ENCODE results near the gene SLC2A4.

SLC2A4 gene

DNA sequence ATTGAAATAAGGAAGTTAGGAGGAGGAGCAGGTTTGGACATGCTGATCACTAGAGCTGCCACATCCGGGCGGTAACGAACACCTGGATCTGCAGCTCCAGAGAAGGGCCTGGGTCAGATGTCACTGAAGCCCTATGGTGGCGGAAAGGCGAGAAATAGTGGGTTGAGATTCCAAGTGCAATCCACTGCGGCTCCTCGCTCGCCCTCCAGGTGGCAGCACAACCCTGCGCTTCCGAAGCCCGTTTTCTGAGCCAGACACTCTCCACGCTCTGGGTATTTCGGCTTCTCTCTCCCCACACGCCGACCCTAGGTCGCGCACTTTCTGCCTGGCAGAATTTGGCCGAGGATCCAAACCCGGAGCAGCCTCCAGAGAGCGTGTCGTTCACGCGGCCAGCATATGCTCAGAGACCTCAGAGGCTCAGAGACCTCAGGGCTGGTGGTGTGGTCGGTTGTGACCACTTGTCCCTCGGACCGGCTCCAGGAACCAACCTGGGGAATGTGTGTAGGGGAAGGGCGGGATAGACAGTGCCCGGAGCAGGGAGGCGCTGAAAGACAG is 922 bp upstream of the SLC2A4 start:
- DNase-seq = peak; percentile 89

DNA sequence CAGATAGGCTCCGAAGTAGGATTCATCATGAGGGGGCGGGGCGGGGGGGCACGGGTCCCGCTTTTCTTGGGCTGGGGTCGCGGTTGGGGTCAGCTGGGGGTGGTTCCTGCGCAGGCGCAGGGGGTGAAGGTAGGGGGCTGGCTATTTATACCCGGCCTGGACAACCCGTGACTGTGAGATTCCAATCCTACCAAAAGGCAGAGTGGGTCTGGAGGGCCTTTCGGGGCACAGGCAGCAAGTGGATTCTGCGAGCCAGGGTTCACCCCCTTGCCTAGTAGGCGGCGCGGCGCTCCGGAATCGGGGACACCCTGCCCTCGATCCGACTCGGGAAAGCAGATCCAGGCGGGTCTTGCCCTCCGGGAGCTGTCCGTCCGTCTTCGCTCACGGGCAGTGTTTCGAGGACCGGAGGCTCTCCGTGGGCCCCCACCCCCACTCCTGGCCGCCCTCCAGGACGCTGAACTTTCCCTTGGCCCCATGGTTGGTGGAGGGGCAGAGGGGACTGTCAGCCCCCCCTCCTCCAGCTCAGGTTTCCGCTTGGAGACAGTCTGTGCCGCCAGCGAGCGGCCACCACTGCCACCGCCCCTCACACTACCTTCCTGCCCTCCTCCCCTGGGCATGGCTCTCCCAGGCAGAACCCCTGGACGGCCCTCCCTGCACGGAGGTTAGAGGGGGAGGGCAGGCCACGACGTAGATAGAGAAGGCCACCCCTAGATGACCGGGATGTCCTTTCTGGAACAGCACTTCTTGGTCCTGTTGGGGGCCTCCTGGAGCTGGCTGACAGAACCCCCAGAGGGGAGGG is 634 bp downstream of the SLC2A4 start:
- DNase-seq = no peak

DNA sequence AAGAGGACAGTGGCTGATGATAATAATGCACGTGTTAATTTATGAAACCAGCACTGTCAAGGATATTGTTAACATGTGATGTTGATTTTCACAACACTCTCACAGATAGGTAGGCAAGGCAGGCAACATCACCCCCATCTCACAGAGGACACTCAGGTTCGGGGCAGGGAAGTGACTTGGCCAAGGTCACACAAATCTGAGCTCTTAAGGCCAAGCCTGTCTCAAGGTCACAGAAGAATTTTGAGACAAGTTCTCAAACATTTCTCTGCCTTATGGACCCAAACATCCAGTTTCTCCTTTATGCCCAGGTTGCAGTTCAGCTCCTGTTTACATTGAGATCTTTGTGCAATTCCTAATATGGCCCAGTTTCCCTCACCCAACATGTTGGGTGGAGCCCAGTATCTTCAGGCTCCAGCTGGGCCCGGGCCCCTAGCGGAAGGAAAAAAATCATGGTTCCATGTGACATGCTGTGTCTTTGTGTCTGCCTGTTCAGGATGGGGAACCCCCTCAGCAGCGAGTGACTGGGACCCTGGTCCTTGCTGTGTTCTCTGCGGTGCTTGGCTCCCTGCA is 1.3 kb downstream of the SLC2A4 start:
- DNase-seq = no peak

DNA sequence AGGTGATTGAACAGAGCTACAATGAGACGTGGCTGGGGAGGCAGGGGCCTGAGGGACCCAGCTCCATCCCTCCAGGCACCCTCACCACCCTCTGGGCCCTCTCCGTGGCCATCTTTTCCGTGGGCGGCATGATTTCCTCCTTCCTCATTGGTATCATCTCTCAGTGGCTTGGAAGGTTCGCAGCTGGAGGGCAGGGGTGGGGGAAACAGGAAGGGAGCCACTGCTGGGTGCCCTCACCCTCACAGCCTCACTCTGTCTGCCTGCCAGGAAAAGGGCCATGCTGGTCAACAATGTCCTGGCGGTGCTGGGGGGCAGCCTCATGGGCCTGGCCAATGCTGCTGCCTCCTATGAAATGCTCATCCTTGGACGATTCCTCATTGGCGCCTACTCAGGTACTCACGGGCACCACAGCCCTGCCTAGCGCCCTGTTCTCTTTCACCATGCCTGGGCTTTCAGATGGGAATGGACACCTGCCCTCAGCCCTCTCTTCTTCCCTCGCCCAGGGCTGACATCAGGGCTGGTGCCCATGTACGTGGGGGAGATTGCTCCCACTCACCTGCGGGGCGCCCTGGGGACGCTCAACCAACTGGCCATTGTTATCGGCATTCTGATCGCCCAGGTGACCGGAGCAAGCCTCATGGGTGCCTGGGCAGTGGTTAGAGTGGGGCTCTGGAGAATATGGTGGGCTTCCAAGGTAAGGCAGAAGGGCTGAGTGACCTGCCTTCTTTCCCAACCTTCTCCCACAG is 2.1 kb downstream of the SLC2A4 start:
- no peak for DNase-seq

DNA sequence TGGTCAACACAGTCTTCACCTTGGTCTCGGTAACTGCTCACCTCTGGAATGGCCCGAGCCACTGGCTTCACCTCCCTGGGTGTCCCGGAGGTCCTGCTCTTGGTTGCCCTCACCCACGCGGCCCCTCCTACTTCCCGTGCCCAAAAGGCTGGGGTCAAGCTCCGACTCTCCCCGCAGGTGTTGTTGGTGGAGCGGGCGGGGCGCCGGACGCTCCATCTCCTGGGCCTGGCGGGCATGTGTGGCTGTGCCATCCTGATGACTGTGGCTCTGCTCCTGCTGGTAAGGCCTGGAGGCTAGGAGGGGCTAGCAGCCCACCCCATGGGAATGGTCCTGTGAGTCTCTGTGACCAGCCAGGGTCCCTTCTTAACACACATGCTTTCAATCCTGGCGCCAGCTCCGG is 3.4 kb downstream of the SLC2A4 start:
- DNase-seq = no peak

DNA sequence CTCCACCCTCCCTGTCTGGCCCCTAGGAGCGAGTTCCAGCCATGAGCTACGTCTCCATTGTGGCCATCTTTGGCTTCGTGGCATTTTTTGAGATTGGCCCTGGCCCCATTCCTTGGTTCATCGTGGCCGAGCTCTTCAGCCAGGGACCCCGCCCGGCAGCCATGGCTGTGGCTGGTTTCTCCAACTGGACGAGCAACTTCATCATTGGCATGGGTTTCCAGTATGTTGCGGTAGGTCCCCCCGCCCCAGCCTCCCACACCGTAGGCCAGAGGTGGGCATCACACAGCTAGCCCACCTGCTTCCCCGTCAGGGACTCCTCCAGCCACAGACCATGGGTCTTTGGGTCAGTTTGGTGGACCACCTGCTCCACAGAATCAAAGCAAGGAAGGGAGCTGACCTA is 4.2 kb downstream of the SLC2A4 start:
- no peak for DNase-seq

DNA sequence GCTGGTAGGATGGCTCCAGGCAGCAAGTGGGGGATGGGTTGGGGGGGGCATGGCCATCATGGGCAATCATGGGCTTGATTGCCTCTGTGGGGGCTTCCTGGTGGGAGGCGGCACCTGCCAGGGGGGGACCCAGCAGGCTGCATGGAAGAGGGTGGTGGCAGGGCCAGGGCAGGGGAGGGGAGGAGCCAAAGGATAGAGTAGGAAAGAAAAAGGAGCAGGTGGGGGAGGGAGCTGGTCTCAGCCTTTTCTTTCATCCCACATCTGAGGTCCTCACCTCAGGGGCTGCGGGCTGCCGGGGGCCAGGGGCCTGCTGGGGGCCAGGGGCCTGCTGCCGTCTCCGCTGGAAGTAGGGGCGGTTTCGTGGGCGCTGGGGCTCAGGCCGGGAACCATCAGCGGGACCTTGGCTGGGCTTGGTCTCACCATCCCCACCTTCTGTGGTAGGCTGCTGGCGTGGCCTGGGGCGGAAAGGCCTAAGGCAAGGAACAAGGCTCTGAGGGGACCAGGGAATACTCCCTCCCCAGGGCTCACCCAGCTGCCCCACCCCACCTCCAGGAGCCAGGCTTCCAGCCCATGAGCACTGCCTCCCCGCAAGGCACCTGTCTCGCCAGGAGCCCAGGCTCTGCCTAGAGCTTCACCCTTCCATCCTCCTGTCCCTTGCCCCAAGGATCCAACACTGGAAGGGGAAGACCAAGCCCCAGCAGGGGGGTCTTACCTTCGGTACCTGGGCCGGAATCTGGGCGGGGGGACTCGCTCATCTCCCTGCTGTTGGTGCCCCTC is 7.9 kb downstream of the SLC2A4 start:
- no peak for DNase-seq

DNA sequence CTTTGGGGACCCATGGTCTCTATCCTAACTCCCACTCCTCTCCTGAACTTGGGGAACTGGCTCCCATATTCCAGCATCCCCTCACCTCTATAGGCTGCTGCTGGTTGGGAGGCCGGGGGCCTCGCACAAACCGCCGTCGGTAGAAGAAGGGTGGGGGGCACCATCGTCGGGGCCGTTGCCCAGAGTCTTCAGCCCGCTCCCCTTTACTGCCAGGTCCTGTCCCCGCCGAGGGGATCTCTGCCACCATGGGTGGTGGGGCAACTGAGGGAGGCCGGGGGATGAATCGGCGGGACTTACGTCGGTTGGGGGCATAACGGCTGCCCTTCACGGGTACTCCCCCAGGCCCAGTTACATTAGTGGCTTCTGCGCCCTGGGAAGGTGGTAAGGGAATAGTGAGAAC is 8.6 kb downstream of the SLC2A4 start:
- no peak for DNase-seq

DNA sequence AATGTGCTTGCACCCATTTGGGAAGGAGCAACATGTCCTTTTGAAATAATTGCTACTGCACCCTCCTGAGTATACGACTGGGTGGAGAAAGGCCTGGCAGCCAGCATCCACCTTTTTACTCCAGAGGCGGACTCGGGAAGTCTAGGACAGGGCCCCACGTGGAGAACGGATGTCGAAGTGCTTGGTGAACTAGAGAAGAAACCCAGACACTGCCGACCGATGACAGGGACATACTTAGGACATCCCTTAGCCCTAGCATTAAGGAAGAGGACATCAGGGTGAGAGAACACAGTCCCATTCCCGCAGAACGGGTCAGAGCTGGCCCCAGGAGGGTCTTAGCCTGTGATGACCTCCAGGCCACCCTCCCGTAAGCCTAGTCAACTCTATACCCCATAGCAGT is 9.2 kb downstream of the SLC2A4 start:
- DNase-seq = no peak

DNA sequence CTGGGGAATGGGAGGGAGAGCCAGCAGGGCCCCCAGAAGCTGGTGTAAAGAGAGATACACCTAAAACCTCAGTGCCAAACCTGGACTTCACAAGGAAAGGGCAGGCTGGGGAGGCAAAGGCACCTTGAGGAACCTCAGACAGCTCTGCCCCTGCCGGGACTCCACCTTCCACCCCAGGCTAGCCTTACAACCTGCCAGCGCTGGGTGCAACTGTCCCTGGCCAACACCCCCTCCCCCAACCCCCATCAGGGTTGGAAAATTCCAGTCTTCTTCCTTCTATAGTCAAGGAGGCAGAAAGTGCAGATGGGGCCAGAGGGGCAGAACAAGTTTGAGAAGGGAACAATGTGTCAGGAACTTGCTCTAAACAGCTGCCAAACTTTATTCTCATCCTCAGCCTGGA is 10.7 kb downstream of the SLC2A4 start:
- no peak for DNase-seq

DNA sequence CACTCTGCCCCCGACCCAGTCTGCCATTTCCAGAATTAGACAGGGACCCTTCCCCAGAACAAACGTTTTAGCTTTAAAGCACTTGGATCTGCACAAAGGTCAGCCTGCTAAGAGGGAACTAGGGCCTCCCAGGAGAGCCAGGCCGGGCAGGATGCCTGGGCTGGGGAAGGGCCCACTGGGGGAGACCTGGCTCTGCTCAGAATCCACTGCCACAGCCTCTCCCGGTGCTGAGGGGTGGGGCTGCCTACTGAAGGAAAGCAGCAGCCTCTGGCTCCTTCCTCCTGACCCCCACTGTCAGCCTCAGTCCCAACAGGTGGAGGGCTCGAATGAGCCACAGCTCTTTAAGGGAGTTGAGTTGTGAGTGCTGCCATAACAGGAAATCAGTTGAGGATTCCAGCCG is 11.2 kb downstream of the SLC2A4 start:
- no peak for DNase-seq

DNA sequence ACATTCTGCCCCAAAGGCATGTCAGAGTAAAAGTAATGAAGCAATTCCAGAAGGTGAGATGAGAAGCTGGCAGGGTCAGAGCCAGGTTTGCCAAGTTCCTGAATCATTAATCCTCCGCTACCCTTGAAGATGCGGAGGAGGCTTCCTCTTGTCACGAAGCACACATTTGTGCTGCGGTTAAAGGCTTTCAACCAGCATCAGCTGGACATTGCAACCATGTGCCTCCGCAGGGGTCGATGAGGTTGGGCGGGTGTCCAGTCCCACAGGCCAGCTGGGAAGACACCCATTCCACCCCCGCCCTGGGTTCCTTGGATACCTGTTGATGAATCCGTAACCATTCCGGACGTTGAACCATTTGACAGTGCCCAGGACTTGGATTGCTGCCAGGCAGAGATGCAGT is 11.6 kb downstream of the SLC2A4 start:
- no peak for DNase-seq

DNA sequence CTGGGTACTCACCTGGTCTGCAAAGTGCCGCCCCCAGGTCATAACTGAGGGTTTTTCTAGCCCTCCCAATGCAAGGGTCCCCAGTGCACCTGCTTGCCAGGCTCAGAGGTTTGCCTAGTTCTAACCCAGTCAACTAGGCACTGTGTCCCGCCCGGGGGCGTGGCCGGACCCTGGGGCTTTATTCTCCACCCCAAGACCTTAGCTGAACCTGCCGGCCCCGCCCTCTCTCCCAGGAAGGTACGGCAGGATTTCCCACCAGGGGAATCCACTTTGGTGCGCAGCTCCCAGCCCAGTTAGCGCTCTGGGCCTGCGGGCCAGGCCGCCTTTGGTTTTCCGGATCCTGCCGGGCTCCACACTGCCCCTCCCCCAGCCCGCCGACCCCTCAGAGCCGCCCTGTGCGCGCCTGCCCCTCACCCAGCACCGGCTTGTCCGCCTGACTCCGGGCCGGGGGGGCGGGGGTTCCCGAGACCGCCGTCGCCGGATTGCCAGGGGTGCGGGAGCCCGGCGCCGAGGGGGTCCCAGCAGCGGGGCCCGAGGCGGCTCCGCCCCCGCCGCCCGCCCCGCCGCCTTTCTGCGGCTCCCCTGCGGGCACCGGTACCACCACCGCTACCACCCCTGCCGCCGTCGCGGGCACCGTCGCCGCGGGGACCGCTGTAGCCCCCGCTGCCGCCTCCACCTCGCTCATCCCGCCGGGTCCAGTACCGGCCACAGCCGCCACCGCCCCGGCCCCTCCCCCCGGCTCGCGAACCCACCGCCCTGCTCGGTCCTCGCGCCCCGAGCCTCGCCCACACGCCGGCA is 12.5 kb downstream of the SLC2A4 start:
- peak; percentile 68 for DNase-seq

DNA sequence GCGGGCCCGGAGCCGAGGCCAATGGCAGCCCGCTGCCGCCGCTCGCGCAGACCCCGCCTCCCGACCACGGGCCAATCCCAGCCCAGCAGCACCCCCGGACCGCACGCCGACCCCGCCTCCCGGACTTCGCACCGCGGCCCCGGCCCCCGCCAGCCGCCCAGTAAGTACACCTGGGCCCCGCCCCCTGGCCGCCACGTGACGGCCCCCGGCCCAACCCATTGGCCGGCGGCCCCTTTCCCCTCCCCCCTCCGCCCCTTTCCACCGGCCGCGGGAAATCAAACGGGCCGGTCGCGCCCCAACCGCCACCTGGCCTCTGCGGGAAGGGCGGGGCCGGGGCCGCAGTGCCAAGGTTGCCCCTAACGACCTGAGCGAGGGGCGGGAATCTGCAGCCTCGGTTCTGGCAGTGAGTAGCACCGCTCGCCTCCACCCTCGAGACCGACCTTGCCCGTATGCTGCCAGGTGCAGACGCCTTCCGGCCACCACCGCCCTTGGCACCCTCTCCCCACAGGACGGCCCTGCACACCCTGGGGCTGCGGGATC is 13.2 kb downstream of the SLC2A4 start, which contains the start of gene YBX2:
YBX2 (minus strand) TSS at position 26 of the 540 bp plus-strand sequence. CDS start 139 bp downstream, outside the sequence.
- peak; percentile 93 for DNase-seq

DNA sequence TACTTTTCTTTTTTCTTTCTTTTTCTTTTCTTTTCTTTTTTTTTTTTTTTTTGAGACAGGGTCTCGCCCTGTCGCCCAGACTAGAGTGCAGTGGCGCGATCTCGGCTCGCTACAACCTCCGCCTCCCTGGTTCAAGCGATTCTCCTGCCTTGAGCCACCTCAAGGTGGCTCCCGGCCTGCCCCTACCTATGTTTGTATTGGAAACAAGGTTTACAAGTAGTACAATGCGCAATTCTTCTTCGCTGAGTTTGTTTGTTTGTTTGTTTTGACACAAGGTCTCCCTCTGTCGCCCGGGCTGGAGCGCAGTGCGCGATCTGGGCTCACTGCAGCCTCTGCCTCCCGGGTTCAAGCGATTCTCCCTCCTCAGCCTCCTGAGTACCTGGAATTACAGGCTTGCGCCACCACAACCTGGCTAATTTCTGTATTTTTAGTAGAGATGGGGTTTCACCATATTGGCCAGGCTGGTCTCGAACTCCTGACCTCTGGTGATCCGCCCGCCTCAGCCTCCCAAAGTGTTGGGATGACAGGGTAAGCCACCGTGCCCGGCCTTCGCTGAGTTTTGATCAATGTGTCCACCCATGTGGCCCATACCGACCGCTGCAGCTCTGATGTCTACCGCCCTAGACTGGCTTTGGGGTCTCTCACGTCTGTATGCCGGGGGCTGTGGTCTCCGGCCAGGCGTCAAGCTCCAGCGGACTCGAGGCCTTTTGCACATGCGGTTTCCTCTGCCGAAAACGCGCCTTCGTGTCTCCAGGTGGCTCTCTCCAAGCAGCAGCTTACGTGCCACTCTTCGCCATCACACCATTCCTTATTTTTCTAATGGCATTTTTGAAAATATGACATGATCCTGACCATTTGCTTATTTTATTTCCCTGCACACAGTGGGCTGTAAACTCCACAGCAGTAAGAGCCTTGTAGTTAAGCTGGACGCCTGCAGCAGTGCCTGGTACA is 14.0 kb downstream of the SLC2A4 start:
- DNase-seq = peak; percentile 11

DNA sequence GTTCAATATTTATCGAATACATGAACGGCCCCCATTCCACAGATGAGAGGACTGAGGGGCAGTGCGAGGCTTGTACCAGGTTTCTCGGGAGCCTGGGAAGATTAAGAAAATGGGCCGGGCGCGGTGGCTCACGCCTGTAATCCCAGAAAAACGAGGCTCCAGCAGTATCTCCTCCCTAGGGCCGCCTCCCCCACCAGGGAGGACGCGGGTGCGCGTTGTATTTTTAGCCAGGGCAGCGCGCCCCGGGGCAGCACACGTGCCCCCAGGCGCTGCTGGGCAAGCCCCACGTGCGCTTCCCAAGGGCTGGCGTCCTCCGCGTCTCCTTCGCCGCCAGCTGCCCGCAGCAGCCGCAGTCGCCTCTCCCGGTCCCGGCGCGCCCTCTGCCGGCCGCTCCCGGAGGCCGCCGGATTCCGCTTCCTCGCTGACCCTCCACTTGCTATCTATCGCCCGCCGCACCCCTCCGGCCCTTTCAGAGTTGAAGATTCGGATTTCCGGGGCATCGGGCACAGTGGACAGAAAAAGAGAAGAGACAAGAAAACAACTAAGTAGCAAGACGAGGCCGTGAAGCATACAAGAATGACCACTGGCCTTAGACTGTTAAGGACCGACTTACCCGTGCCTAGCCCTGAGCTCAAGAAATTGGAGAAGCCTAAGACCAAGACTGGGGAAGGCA is 14.8 kb downstream of the SLC2A4 start:
- peak; percentile 77 for DNase-seq

DNA sequence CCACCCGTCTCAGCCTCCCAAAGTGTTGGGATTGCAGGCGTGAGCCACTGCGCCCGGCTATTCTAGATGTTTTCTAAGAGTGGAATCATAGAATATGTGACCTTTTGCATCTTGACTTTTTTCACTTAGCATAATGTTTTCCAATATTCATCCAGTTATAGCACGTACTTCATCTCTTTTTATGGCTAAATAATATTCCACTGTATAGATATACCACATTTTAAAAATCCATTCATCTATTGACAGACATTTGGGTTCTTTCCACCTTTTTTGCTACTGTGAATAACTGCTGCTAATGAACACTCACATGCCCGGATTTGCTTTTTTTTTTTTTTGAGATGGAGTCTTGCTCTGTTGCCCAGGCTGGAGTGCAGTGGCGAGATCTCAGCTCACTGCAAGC is 22.7 kb downstream of the SLC2A4 start:
- no peak for DNase-seq

DNA sequence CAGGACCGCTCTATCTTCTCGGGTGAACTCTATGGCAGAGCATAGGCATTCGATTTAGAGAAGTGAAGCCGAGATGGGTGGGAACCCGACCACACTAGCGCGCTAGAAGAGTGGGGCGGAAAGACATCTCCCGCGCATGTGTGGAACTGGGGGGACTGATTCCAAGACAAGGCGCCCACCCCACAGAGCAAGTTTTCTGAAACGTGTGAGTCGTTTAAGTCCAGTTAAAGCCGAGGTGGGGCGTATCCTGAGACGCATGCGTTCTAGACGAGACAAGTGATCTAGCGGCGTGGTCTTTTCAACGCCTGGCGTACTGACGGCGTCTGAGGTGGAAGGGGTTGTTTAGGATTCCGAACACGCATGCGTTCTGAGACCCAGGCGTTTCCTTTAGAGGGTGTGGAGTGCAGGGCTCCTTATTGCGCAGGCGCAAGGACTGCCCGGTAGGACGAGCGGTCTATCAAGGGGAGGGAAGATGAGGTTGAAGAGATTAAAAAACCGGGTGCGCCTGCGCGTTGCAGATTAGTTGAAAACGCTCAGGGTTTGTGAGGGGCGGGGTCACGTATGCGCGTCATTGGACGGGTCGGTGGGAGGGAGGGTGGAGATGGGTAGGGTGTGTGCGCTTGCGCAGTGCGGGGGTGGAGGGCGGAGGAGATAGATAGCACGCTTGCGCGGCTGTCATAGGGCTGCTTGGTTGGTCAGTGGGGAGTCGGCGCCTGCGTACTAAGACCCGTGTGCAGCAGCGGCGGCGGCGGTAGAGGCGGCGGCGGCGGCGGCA is 25.6 kb downstream of the SLC2A4 start, which contains the start of gene EIF5A:
EIF5A (plus strand) TSS at position 718 of the 775 bp plus-strand sequence. CDS start 2,008 bp downstream, outside the sequence.
- peak; percentile 99 for DNase-seq

All from NCI-H510A treated with DMSO at 0.1 percent for 48 hours (cell line).